ACC112 (cell line): ENCODE results near the gene PEX19.
"Not testable (repeated sequence)": the region's sequence is repeated elsewhere in the genome, so short reads cannot be mapped to it uniquely, and the experiment has no call there.

ENCODE experiments used
- H2AFZ ChIP-seq: fragments of 200-600 bp; sonication (generic); one replicate; pipeline ENCODE4 v1.6.0; 2017; ENCODE audit warnings: antibody characterized with exemption, low read length; ENCODE audit not compliant: unreplicated experiment
- H3K27ac ChIP-seq: fragments of 200-600 bp; sonication (generic); 2 replicates; pipeline ENCODE4 v1.5.1; 2014; ENCODE audit warnings: low read depth, mild to moderate bottlenecking, antibody characterized with exemption, low read length, moderate library complexity
- H3K27me3 ChIP-seq: fragments of 200-600 bp; sonication (generic); 2 replicates; pipeline ENCODE4 v1.6.1; 2014; ENCODE audit warnings: mild to moderate bottlenecking, antibody characterized with exemption, low read length, moderate library complexity, mixed read lengths; ENCODE audit not compliant: insufficient read depth
- H3K36me3 ChIP-seq: fragments of 200-600 bp; sonication (generic); 2 replicates; pipeline ENCODE4 v1.6.1; 2016; ENCODE audit warnings: mild to moderate bottlenecking, antibody characterized with exemption, low read length, moderate library complexity, mixed read lengths; ENCODE audit not compliant: insufficient read depth
- H3K4me1 ChIP-seq: fragments of 200-600 bp; sonication (generic); one replicate; pipeline ENCODE4 v1.6.1; 2016; ENCODE audit warnings: low read length, mixed read lengths; ENCODE audit not compliant: insufficient read depth, unreplicated experiment, control insufficient read depth
- H3K4me3 ChIP-seq: fragments of 200-600 bp; sonication (generic); 2 replicates; pipeline ENCODE4 v1.5.1; 2014; ENCODE audit warnings: mild to moderate bottlenecking, low read depth, low read length
- H3K79me2 ChIP-seq: fragments of 200-600 bp; sonication (generic); one replicate; pipeline ENCODE4 v1.6.0; 2016; ENCODE audit warnings: low read length; ENCODE audit not compliant: control insufficient read depth, unreplicated experiment, insufficient read depth

Gene PEX19

GRCh38 chr1:160308451-160309184 is 23.7 kb upstream of the PEX19 start:
- peaks cover 25% of the 10 kb centered on the region for H3K79me2 ChIP-seq
- peaks cover 67% of the 10 kb centered on the region for H3K36me3 ChIP-seq

GRCh38 chr1:160307118-160307791 is 22.3 kb upstream of the PEX19 start:
- H3K27ac ChIP-seq = no peak overlapping the region
- no peak overlapping the region for H3K4me3 ChIP-seq
- peaks cover 63% of the 10 kb centered on the region for H3K36me3 ChIP-seq
- no peak overlapping the region for H2AFZ ChIP-seq
- H3K27me3 ChIP-seq = no peaks in the 10 kb centered on the region
- H3K4me1 ChIP-seq = peaks cover 23% of the 10 kb centered on the region
- peaks cover 25% of the 10 kb centered on the region for H3K79me2 ChIP-seq

More at GRCh38 chr1:160308451-160309184, 23.7 kb upstream of the PEX19 start:
- H3K27ac ChIP-seq = peak overlapping the region; percentile 94
- no peak overlapping the region for H2AFZ ChIP-seq
- H3K4me3 ChIP-seq = no peak overlapping the region
- H3K27me3 ChIP-seq = no peaks in the 10 kb centered on the region
- peaks cover 23% of the 10 kb centered on the region for H3K4me1 ChIP-seq

GRCh38 chr1:160300173-160300572 is 15.2 kb upstream of the PEX19 start:
- Histone ChIP-seq H3K27ac (no peak overlapping the region), H3K79me2 (peaks cover 3% of the 10 kb centered on the region), H3K4me3 (no peak overlapping the region), H3K27me3 (no peaks in the 10 kb centered on the region), H2AFZ (no peak overlapping the region), H3K4me1 (no peaks in the 10 kb centered on the region), H3K36me3 (peaks cover 46% of the 10 kb centered on the region)

- Histone ChIP-seq H3K27me3 (no peaks in the 10 kb centered on the region), H3K79me2 (peaks cover 3% of the 10 kb centered on the region), H3K4me3 (no peak overlapping the region), H2AFZ (no peak overlapping the region), H3K4me1 (peaks cover 5% of the 10 kb centered on the region), H3K27ac (no peak overlapping the region), H3K36me3 (peaks cover 49% of the 10 kb centered on the region)
Measured at GRCh38 chr1:160296036-160296435, 11.1 kb upstream of the PEX19 start.

GRCh38 chr1:160293020-160293968 is 8.4 kb upstream of the PEX19 start:
- H3K79me2 ChIP-seq = no peaks in the 10 kb centered on the region
- peaks cover 5% of the 10 kb centered on the region for H3K4me1 ChIP-seq
- no peaks in the 10 kb centered on the region for H3K27me3 ChIP-seq
- peaks cover 55% of the 10 kb centered on the region for H3K36me3 ChIP-seq
- peak overlapping the region; percentile 25 for H3K27ac ChIP-seq
- H3K4me3 ChIP-seq = no peak overlapping the region
- no peak overlapping the region for H2AFZ ChIP-seq

- no peaks in the 10 kb centered on the region for H3K27me3 ChIP-seq
Measured at GRCh38 chr1:160291248-160292220, 6.6 kb upstream of the PEX19 start.

GRCh38 chr1:160287769-160288168 is 2.8 kb upstream of the PEX19 start:
- H3K27me3 ChIP-seq, H2AFZ ChIP-seq, H3K27ac ChIP-seq, H3K4me3 ChIP-seq: not testable (repeated sequence)
- Histone ChIP-seq H3K4me1 (peaks cover 17% of the 10 kb centered on the region), H3K36me3 (peaks cover 28% of the 10 kb centered on the region; the same call in 1 of the 2 replicates), H3K79me2 (peaks cover 21% of the 10 kb centered on the region)

More at GRCh38 chr1:160291248-160292220, 6.6 kb upstream of the PEX19 start:
- H3K27ac ChIP-seq = no peak overlapping the region
- no peak overlapping the region for H3K4me3 ChIP-seq
- no peaks in the 10 kb centered on the region for H3K79me2 ChIP-seq
- H3K36me3 ChIP-seq = peaks cover 41% of the 10 kb centered on the region
- H2AFZ ChIP-seq = no peak overlapping the region
- H3K4me1 ChIP-seq = peaks cover 5% of the 10 kb centered on the region

- Histone ChIP-seq H3K27ac (no peak overlapping the region), H2AFZ (no peak overlapping the region), H3K79me2 (peaks cover 32% of the 10 kb centered on the region), H3K4me1 (peaks cover 19% of the 10 kb centered on the region), H3K36me3 (peaks cover 24% of the 10 kb centered on the region; the same call in 1 of the 2 replicates), H3K4me3 (peak overlapping the region; percentile 86), H3K27me3 (no peaks in the 10 kb centered on the region)
Measured at GRCh38 chr1:160285506-160285905, 573 bp upstream of the PEX19 start.

GRCh38 chr1:160284220-160284781 is 632 bp downstream of the PEX19 start:
- peak overlapping the region; percentile 76 for H2AFZ ChIP-seq
- peak overlapping the region; percentile 86 for H3K4me3 ChIP-seq

More at GRCh38 chr1:160284220-160284781, 632 bp downstream of the PEX19 start:
- H3K79me2 ChIP-seq = peaks cover 32% of the 10 kb centered on the region
- H3K4me1 ChIP-seq = peaks cover 19% of the 10 kb centered on the region
- peak overlapping the region; percentile 82 for H3K27ac ChIP-seq
- H3K36me3 ChIP-seq = peaks cover 26% of the 10 kb centered on the region
- H3K27me3 ChIP-seq = no peaks in the 10 kb centered on the region
